Memory B cell (primary cell): ENCODE measurements around the gene NAMPT.
"Not testable (repeated sequence)": the region's sequence is repeated elsewhere in the genome, so short reads cannot be mapped to it uniquely, and the experiment has no call there.

Experiments
- ATAC-seq: fragments of 150-1000 bp; cut with Tn5 transposase; 2 replicates; pipeline ENCODE4 v1.10.0; 2021; ENCODE audit warnings: low read depth, mild to moderate bottlenecking, moderate library complexity
- DNase-seq, 2 donors: peaks; one replicate each; pipeline ENCODE4 v3.0.0; 2022; ENCODE audit warnings: low spot score in 2 of 2
- H3K27ac Mint-ChIP-seq: one replicate; pipeline ENCODE4 v1.8.0; 2022; ENCODE audit warnings: mild to moderate bottlenecking, moderate library complexity, mixed read lengths
- H3K27me3 Mint-ChIP-seq: one replicate; pipeline ENCODE4 v1.8.0; 2022; ENCODE audit warnings: mixed read lengths
- H3K36me3 Mint-ChIP-seq: one replicate; pipeline ENCODE4 v1.8.0; 2022; ENCODE audit warnings: mild to moderate bottlenecking, mixed read lengths
- H3K4me1 Mint-ChIP-seq: one replicate; pipeline ENCODE4 v1.8.0; 2022; ENCODE audit warnings: mixed read lengths
- H3K4me3 Mint-ChIP-seq: one replicate; pipeline ENCODE4 v1.8.0; 2022; ENCODE audit warnings: mild to moderate bottlenecking, moderate library complexity, mixed read lengths
- H3K9me3 Mint-ChIP-seq: one replicate; pipeline ENCODE4 v1.8.0; 2022; ENCODE audit warnings: mixed read lengths

NAMPT gene

DNA sequence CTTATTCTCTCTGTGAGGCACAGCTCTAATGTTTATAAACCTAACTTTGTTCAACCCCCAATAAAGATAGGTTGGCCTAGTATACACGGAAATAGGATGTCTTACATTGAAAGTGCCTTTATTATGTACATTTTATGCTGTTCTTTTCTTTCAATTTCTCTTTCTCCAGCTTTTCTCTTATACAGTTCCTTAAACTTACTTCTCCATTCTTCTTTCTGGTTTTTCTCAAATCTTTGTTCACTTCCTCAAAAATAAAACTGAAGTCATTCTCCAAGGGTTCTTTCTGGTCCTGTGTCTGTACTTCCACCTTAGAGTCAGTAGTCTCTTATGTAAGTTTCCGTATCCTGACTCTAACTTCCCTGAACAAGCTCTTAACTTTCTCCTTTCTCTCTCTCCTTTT, 29.2 kb upstream of the NAMPT start:
- no peak overlapping the region for H3K4me3 Mint-ChIP-seq
- H3K27ac Mint-ChIP-seq: peak overlapping the region; percentile 28
- no peaks in the 10 kb centered on the region for H3K36me3 Mint-ChIP-seq
- peaks cover 3% of the 10 kb centered on the region for H3K27me3 Mint-ChIP-seq
- no peak for DNase-seq
- ATAC-seq: peak; percentile 87
- peaks cover 6% of the 10 kb centered on the region for H3K4me1 Mint-ChIP-seq
- no peaks in the 10 kb centered on the region for H3K9me3 Mint-ChIP-seq

DNA sequence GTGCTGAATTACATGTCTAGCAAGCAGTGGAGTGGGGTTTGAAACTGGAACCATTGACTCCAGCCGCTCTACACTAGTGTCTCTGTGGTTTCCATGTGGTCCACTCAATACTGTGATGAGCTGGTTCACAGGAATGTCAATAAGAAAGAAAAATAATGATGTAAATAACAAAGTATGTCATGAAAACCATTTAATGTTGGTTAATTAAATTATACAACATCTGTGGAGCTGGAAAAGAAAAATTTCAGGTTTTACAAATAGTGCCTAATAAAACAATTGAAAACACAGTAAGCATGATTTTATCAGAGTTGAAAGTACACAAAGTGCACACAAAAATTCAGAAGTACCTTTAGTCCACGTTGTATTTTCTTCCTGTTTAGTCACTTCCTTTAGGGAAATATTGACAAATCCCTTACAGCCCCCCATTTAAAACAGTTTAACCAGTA, 28.7 kb upstream of the NAMPT start:
- no peak for DNase-seq
- ATAC-seq: no peak
- peaks cover 6% of the 10 kb centered on the region for H3K4me1 Mint-ChIP-seq
- H3K4me3 Mint-ChIP-seq: no peak overlapping the region
- H3K27ac Mint-ChIP-seq: peak overlapping the region; percentile 28
- H3K36me3 Mint-ChIP-seq: no peaks in the 10 kb centered on the region
- H3K9me3 Mint-ChIP-seq: no peaks in the 10 kb centered on the region
- peaks cover 2% of the 10 kb centered on the region for H3K27me3 Mint-ChIP-seq

DNA sequence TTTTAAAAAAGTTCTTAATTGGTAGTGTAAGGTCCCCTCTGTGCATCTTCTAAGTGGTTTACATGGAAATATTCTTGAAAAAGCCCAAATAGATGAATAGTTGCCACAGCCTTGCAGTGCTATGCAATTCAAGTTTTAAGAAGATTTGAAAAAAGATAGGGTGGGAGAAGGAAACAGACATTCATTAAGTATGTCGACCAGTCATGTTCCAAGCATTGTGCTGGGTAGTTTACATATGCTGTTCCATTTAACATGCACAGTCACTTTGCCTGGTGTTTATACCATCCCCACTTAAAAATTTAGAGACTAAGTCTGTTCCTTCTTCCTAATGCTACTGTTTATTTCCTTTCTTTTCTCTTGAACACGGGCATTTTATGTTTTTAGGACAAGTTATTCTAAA, 28.1 kb upstream of the NAMPT start:
- H3K9me3 Mint-ChIP-seq: no peaks in the 10 kb centered on the region
- H3K4me3 Mint-ChIP-seq: no peak overlapping the region
- ATAC-seq: no peak
- no peaks in the 10 kb centered on the region for H3K36me3 Mint-ChIP-seq
- H3K27ac Mint-ChIP-seq: no peak overlapping the region
- peaks cover under 1% of the 10 kb centered on the region for H3K27me3 Mint-ChIP-seq
- no peak for DNase-seq
- H3K4me1 Mint-ChIP-seq: peaks cover 6% of the 10 kb centered on the region

DNA sequence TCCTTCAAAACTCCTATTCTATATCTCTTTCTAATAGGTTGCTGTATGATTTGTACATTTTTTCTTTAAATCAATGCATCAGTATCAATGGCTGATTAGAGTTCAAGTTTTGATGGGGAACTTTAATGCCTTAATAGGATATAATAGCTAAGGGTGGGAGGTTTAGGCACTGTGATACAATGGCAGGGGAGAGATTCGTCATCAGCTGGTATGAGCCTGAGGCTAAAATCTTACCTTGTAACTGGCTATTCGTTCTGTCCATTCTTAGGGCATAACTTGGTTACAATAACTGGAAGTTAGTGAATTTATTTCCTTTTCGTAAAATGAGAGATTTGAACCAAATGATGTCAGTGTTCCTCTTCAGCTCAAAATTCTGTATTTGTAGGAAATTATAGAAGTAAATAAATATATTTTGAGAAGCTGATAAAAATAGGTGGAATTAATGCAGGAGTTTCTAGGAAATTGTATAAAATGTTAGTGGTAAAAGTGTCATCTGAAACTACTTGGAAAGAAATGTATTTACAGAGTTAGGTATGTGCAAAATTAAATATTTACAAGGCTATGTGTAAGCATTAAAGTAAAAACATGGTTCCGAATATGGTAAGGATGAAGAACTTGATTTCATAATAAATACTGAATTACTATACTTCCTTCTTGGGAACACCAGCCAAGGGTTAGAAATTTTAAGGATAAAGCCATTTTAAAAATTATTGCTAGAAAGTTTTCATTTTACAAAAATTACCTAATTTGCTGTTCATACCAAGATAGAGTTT, 27.5 kb upstream of the NAMPT start:
- Mint-ChIP-seq H3K4me3 (no peak overlapping the region), H3K9me3 (no peaks in the 10 kb centered on the region), H3K36me3 (no peaks in the 10 kb centered on the region), H3K4me1 (peaks cover 6% of the 10 kb centered on the region), H3K27me3 (no peaks in the 10 kb centered on the region), H3K27ac (no peak overlapping the region)
- ATAC-seq (no peak), DNase-seq (no peak)

DNA sequence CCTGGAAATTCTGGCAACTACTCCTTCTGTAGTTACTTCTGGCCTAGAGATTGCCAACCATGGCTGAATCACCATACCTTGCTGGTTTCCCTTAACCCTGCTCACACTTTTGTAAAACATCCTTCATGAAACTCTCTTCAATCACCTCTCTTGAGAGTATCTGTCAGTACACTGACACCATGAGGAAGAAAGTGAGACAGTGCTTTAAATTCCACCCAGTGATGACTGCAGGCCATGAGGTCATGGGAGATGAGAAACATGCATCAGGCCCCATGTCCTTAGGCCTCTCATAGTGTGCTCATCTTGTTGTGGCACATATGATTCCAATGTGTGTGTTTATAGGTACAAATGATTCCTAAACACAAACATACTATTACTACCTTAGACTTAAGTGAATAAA, 24.6 kb upstream of the NAMPT start:
- ATAC-seq (no peak), DNase-seq (no peak)
- Mint-ChIP-seq H3K4me3 (no peak overlapping the region), H3K27ac (no peak overlapping the region), H3K27me3 (peaks cover 6% of the 10 kb centered on the region), H3K36me3 (peaks cover 2% of the 10 kb centered on the region), H3K9me3 (no peaks in the 10 kb centered on the region), H3K4me1 (peaks cover 6% of the 10 kb centered on the region)

DNA sequence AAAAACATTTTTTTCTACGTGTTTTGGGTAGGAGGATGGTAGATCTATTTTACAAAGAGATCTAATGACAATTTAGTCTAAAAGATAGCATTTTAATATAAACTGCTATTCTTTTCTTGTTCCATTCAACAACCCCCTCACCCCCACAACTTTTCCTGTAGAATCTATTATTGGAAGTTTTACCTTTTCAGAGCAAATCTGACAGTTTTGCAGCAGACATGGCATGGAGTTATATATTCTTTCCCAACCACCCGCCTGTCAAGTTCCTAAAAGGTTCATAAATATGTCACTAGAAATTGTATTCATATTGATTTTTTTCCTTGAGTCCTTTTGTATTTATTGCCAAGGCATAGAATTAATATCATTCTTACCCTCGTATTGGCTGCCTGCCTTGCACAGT, 21.5 kb upstream of the NAMPT start:
- Mint-ChIP-seq H3K4me3 (no peak overlapping the region), H3K4me1 (no peaks in the 10 kb centered on the region), H3K9me3 (peaks cover 4% of the 10 kb centered on the region), H3K36me3 (peaks cover 5% of the 10 kb centered on the region), H3K27ac (no peak overlapping the region), H3K27me3 (peaks cover 11% of the 10 kb centered on the region)
- DNase-seq: no peak
- no peak for ATAC-seq

DNA sequence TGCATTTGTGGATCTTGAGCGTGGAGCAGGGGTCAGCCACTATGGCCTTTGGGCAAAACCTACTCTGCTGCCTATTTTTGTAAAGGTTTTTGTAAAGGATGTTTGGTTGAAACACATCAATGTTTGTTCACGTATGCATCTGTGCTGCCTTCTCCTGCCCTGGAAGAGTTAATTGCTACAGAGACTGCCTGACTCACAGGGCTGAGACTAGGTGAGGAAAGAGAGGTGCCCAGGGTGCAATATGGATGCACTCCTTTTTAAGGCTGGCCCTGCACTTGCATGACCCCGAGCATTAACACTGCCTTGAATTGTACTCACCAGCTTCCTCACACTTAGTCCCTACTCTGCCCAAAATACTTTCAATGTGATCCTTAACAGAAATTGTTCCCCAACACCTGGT, 20.9 kb upstream of the NAMPT start:
- Mint-ChIP-seq H3K36me3 (peaks cover 5% of the 10 kb centered on the region), H3K4me1 (no peaks in the 10 kb centered on the region), H3K9me3 (peaks cover 8% of the 10 kb centered on the region), H3K4me3 (no peak overlapping the region), H3K27ac (no peak overlapping the region), H3K27me3 (peaks cover 11% of the 10 kb centered on the region)
- no peak for ATAC-seq
- no peak for DNase-seq

DNA sequence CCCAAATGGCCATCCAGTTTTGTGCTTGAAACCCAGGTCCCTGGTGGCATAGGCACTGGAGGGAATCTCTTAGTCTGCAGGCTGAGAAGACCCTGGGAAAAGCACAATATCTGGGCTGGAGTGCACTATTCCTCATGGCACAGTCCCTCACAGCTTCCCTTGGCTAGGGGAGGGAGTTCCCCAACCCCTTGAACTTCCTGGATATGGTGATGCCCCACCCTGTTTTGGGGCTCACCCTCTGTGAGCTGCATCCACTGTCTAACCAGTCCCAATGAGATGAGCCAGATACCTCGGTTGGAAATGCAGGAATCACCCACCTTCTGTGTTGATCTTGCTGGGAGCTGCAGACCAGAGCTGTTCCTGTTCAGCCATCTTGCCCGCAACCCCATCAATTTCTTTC, 19.8 kb upstream of the NAMPT start:
- peaks cover 5% of the 10 kb centered on the region for H3K36me3 Mint-ChIP-seq
- ATAC-seq: no peak

DNA sequence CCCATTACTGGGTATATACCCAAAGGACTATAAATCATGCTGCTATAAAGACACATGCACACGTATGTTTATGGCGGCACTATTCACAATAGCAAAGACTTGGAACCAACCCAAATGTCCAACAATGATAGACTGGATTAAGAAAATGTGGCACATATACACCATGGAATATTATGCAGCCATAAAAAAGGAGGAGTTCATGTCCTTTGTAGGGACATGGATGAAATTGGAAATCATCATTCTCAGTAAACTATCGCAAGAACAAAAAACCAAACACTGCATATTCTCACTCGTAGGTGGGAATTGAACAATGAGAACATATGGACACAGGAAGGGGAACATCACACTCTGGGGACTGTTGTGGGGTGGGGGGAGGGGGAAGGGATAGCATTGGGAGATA, 13.8 kb upstream of the NAMPT start:
- DNase-seq, H3K27me3 Mint-ChIP-seq, ATAC-seq, H3K9me3 Mint-ChIP-seq, H3K27ac Mint-ChIP-seq, H3K4me3 Mint-ChIP-seq, H3K4me1 Mint-ChIP-seq, H3K36me3 Mint-ChIP-seq: not testable (repeated sequence)

More for the DNA sequence above, 19.8 kb upstream of the NAMPT start:
- no peak overlapping the region for H3K4me3 Mint-ChIP-seq
- peaks cover 11% of the 10 kb centered on the region for H3K27me3 Mint-ChIP-seq
- DNase-seq: no peak
- no peak overlapping the region for H3K27ac Mint-ChIP-seq
- peaks cover 8% of the 10 kb centered on the region for H3K9me3 Mint-ChIP-seq
- H3K4me1 Mint-ChIP-seq: no peaks in the 10 kb centered on the region

DNA sequence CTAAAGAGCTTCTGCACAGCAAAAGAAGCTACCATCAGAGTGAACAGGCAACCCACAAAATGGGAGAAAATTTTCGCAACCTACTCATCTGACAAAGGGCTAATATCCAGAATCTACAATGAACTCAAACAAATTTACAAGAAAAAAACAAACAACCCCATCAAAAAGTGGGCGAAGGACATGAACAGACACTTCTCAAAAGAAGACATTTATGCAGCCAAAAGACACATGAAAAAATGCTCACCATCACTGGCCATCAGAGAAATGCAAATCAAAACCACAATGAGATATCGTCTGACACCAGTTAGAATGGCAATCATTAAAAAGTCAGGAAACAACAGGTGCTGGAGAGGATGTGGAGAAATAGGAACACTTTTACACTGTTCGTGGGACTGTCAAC, 13.4 kb upstream of the NAMPT start:
- H3K4me1 Mint-ChIP-seq, H3K27me3 Mint-ChIP-seq, H3K36me3 Mint-ChIP-seq, H3K4me3 Mint-ChIP-seq, ATAC-seq, H3K9me3 Mint-ChIP-seq, H3K27ac Mint-ChIP-seq, DNase-seq: not testable (repeated sequence)

DNA sequence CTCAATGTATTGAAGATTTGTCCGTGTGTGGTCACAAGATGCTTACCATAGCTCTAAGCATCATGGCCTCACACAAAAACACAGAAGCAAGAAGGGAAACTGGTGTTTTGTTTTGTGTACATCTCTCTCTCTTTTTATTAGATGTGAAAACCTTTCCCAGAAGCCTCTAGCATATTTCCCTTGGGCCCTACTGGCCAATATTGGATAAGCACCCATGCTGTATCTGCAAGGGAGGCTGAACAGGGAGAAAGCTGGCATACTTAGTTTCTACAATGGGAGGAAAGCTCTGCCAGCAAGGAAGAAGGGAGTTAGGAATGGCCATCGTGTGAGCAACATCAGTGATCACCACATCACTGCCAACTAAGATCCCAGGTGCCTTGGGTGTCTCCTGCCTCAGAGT, 9.6 kb upstream of the NAMPT start:
- DNase-seq (no peak), ATAC-seq (no peak)

DNA sequence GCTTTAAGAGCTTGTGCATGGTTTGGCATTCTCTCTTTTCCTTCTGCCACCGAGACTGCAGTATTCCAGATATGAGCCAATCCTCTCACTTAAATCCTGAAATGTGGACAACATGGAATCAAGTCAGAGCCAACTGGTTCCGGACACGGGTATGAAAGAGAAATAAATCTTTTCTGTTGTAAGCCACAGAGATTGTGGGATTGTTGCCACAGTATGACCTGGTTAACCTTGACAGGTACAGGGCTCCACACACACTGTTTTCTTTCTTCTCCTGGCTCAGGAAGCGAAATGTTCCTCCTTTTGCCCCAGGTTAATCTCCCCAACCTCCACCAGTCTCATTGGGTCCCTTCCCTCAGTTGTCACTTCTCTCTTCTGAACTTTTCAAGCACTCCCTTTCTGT, 6.5 kb upstream of the NAMPT start:
- Mint-ChIP-seq H3K4me1 (peaks cover under 1% of the 10 kb centered on the region), H3K27ac (no peak overlapping the region)
- DNase-seq: no peak

More for the DNA sequence above, 9.6 kb upstream of the NAMPT start:
- peaks cover 3% of the 10 kb centered on the region for H3K27me3 Mint-ChIP-seq
- H3K4me3 Mint-ChIP-seq: no peak overlapping the region
- no peaks in the 10 kb centered on the region for H3K9me3 Mint-ChIP-seq
- H3K4me1 Mint-ChIP-seq: no peaks in the 10 kb centered on the region
- no peaks in the 10 kb centered on the region for H3K36me3 Mint-ChIP-seq
- H3K27ac Mint-ChIP-seq: no peak overlapping the region

DNA sequence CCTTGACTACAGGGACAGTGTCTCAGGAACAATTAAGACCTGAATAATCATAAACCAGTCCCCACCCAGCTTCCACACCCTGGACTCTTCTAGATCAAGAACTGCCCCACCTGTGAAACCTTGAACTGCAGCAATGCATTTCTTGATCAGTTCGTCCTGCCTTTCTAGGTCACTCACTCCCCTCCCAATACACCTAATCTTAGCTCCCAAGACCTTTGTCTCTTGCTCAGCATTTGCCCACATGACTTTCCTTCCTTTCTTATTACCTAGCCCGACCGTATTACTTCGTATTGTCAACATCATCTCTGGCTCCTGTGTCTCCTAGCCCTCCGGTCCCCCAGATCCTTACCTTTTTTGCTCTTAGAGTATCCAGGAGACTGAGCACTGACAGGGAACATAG, 5.5 kb upstream of the NAMPT start:
- Mint-ChIP-seq H3K27me3 (no peaks in the 10 kb centered on the region), H3K36me3 (no peaks in the 10 kb centered on the region), H3K27ac (no peak overlapping the region), H3K4me1 (peaks cover 10% of the 10 kb centered on the region), H3K9me3 (no peaks in the 10 kb centered on the region), H3K4me3 (no peak overlapping the region)
- DNase-seq (no peak), ATAC-seq (no peak)

More for the DNA sequence above, 6.5 kb upstream of the NAMPT start:
- no peaks in the 10 kb centered on the region for H3K9me3 Mint-ChIP-seq
- H3K36me3 Mint-ChIP-seq: no peaks in the 10 kb centered on the region
- ATAC-seq: no peak
- no peak overlapping the region for H3K4me3 Mint-ChIP-seq
- H3K27me3 Mint-ChIP-seq: peaks cover 2% of the 10 kb centered on the region

DNA sequence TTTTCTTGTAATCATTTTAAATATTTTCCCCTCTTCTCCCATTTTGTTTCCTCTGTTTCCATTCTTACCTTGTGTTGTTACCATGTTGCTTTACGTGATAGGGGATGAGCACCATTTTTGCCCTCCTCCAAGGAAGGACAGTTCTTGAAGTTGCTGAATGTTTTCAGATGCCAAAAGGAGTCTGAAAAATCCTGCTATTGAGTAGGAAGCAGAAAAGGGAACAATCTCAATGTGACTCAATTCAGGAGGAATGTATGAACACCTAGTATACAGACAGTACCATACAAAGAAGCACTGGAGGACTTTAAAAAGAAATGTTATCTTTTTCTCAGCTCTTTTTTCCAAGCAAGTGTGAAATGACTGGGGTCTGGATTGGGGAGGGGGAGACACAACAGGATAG, 5.1 kb upstream of the NAMPT start:
- Mint-ChIP-seq H3K27me3 (no peaks in the 10 kb centered on the region), H3K27ac (no peak overlapping the region), H3K36me3 (no peaks in the 10 kb centered on the region), H3K9me3 (no peaks in the 10 kb centered on the region), H3K4me3 (no peak overlapping the region), H3K4me1 (peaks cover 10% of the 10 kb centered on the region)
- DNase-seq (no peak), ATAC-seq (no peak)

DNA sequence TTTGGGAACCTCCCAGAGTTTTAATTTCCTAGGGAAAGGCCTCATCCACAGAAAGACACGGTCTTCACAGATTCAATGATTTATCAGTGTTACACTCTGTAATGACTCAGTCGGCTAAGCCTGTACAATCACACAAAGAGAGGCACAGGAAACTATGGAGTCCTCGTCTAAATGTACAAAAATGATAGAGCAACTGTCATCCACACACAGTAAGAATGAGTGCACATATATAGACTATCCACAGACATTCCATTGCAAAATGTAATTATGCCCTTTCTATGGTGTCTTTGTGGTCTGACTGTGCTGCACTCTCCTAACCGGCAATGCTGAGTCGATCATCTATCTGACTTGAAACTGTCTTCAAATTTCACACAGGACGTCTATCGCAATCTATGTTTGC, 3.5 kb upstream of the NAMPT start:
- no peak overlapping the region for H3K4me3 Mint-ChIP-seq

More for the DNA sequence above, 3.5 kb upstream of the NAMPT start:
- no peak overlapping the region for H3K27ac Mint-ChIP-seq
- no peak for DNase-seq
- H3K9me3 Mint-ChIP-seq: no peaks in the 10 kb centered on the region
- no peaks in the 10 kb centered on the region for H3K27me3 Mint-ChIP-seq
- H3K36me3 Mint-ChIP-seq: peaks cover 2% of the 10 kb centered on the region
- peaks cover 15% of the 10 kb centered on the region for H3K4me1 Mint-ChIP-seq
- no peak for ATAC-seq
